ENCODE measurements around the gene USP40.

USP40 gene

DNA sequence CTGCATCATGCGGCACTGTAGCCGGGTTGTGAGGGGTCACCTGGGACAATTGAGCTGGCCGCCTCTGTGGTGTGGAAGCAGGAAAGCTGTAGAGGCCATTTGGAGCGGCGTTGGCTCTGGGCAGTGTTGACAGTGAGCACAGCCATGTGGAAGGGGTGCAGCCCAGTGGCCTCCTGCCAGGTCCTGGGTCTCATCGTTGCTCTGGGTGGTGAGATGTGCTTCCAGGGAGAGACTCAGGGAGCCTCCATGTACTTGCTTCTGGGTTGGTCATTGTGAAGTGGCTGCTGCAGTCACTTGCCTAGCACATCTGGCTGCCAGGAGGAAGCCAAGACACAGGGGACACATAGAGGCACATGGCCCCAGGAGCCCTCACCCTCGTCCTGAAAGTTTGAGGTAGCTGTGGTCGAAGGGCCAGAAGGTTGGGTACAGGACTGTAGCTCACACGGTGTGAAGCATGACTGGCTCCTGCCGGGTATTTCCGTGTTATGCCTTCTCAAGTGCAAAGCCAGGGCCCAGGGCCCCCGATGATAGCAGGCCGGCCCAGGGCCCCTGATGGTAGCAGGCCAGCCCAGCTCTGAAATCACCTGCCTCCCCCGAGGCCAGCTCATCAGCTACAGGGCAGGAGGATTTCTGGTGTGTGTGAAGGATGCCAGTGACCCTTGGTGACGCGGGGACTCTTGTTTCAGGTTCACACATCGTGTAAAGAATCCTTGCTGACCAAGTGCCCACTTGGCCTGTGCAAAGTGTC is 129.7 kb downstream of the USP40 start:
- no peak for TF ChIP-seq ZNF274 (IDR thresholded peaks at IDR 0.05; ENCODE audit: low read depth, low read length)
- H3K4me3 ChIP-seq (ENCODE audit: low read length): no peak overlapping the region

- no peak for TF ChIP-seq ZNF274 (IDR thresholded peaks at IDR 0.05; ENCODE audit: low read depth, low read length)
- H3K4me3 ChIP-seq (ENCODE audit: low read length): no peak overlapping the region
Observed at GRCh38 chr2:233436191-233436581, 130.4 kb downstream of the USP40 start.

DNA sequence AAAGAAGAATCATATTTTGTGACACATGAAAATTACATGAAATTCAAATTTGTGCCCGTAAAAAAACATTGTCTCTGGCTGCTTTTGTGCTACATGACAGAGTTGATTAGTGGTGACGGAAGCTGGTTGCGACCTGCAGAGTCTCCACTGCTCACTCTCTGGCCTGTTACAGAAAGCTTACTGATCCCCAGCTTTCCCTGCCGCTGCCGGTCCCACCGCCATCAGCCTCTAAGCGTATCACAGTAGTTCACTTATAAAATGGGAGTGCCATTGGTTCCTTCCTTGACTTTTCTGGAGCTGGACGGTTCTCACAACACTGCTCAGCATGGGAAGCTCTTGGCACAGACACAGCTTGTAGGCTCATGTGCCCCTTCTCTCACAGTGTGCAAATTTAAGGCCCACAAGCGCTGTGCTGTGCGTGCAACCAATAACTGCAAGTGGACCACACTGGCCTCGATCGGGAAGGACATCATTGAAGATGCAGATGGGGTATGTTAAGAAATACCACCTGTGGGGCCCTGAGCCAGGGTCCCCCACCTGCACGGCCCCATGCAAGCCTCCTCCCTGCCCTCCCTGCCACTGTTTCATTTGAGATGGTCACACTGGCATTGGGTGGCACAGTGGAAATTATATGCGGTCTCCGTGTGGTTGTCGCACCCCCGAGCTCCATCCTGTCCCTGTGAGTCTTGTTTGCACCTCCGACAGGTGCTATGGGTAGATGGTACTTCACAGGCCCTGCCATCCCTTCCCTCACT is 131.0 kb downstream of the USP40 start:
- TF ChIP-seq ZNF274 (IDR thresholded peaks at IDR 0.05; ENCODE audit: low read depth, low read length): no peak
- H3K4me3 ChIP-seq (ENCODE audit: low read length): no peak overlapping the region

- H3K4me3 ChIP-seq (ENCODE audit: low read length): no peak overlapping the region
- no peak for TF ChIP-seq ZNF274 (IDR thresholded peaks at IDR 0.05; ENCODE audit: low read depth, low read length)
Observed at GRCh38 chr2:233434666-233435330, 131.8 kb downstream of the USP40 start.

DNA sequence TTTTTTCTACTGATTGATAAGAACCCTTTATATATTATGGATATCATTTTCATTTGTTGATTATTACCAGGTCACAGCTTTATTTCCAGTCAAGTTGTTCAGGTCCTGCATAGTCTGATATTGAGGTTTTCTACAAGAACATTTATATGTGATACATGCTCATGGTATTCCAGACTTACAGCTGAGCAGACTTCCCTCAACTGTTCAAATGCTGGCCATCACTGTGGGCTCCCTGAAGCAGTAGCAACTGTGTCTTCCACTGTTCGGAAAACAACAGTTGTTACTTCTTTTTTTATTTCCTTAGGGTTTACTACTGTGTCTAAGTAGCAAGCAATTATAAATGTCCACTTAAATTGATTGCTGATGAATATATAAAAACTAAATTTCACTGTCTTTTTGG is 132.8 kb downstream of the USP40 start:
- no peak for TF ChIP-seq ZNF274 (IDR thresholded peaks at IDR 0.05; ENCODE audit: low read depth, low read length)
- H3K4me3 ChIP-seq (ENCODE audit: low read length): no peak overlapping the region

DNA sequence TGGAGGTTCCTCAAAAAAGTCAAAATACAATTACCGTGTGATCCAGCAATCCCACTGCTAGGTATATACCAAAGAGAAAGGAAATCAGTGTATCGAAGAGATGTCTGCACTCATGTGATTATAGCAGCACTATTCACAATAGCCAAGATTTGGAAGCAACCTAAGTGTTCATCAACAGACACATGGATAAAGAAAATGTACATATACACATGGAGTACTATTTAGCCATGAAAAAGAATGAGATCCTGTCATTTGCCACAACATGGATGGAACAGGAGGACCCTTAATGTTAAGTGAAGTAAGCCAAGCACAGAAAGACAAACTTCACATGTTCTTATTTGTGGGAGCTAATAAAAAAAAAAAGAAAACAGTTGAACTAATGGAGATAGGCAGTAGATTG is 133.6 kb downstream of the USP40 start:
- TF ChIP-seq ZNF274 (IDR thresholded peaks at IDR 0.05; ENCODE audit: low read depth, low read length): no peak

DNA sequence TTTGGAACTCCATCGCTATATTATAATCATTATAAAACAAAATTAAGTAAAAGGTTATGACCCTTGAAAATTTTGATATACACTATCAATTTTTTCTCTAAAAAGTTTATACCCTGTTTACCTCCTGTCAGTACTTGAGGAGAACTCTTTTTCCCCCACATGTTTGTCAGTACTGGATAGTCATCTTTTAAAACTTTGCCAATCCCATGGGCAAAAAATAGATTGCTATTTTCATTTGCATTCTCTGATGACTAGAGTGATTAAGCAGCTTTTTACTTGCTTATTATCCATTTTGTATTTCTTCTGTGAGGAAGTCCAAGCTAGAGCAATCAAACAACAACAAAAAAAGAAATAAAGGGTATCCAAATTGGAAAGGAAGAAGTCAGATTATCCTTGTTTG is 135.9 kb downstream of the USP40 start:
- TF ChIP-seq ZNF274 (IDR thresholded peaks at IDR 0.05; ENCODE audit: low read depth, low read length): no peak
- no peak overlapping the region for H3K4me3 ChIP-seq (ENCODE audit: low read length)

More for the DNA sequence above, 133.6 kb downstream of the USP40 start:
- no peak overlapping the region for H3K4me3 ChIP-seq (ENCODE audit: low read length)

DNA sequence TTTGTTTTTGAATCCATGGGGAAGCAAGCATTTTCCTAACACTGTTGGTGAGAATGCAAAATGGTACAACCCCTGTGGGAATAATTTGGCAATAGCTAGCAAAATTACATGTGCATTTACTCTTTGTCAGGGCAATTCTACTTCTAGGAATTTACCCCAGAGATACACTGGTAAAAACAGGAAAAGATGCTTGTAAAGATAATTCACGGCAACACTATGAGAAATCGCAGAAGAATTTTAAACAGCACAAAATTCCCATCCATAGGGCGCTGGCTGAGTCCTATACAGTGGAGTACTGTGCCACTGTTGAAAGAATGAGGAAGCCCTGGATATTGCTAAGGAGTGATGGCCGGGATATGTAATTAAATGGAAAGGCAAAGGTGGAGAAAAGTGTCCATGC is 136.5 kb downstream of the USP40 start:
- no peak overlapping the region for H3K4me3 ChIP-seq (ENCODE audit: low read length)
- TF ChIP-seq ZNF274 (IDR thresholded peaks at IDR 0.05; ENCODE audit: low read depth, low read length): no peak

DNA sequence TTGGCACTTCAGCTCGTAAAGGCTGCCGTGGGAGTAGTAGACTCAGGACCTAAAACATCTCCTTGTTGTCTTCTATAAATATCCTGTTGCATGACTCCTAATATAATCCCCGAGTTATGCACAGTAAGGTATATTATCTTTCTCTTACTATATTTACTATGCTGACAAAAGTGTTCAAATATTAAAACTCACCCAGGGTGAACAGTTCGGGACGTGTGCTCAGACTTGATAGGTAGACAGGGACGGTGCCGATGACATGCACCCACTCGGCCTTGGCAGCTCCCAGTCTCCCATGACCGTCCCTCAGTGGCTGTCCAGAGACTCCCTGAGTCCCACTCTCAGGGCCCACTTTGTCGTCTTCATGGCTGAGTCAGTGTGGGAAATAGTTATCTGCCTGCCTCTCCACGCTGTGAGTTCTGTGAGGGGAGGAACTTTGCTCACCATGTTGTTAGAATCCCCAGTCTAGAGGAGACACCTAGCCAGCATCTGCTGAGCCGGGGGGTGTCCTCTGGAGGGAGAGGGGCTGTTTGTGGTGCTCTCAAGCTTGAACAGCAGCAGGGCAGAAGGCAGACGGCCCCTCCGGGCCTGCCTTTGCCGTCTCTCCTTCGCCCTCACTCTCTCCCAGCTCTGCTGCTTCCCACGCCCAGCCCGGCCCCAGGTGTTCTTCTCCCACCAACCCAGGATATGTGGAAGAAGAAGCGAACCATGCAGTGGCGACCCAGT is 137.2 kb downstream of the USP40 start:
- no peak overlapping the region for H3K4me3 ChIP-seq (ENCODE audit: low read length)
- TF ChIP-seq ZNF274 (IDR thresholded peaks at IDR 0.05; ENCODE audit: low read depth, low read length): no peak

- no peak for TF ChIP-seq ZNF274 (IDR thresholded peaks at IDR 0.05; ENCODE audit: low read depth, low read length)
- no peak overlapping the region for H3K4me3 ChIP-seq (ENCODE audit: low read length)
Observed at GRCh38 chr2:233428438-233428837, 138.1 kb downstream of the USP40 start.

GRCh38 chr2:233428008-233428407 is 138.6 kb downstream of the USP40 start:
- TF ChIP-seq ZNF274 (IDR thresholded peaks at IDR 0.05; ENCODE audit: low read depth, low read length): no peak
- H3K4me3 ChIP-seq (ENCODE audit: low read length): no peak overlapping the region

- no peak overlapping the region for H3K4me3 ChIP-seq (ENCODE audit: low read length)
- no peak for TF ChIP-seq ZNF274 (IDR thresholded peaks at IDR 0.05; ENCODE audit: low read depth, low read length)
Observed at GRCh38 chr2:233426619-233427342, 139.8 kb downstream of the USP40 start.
